Measurements from ENCODE around the gene ETV3L.

ETV3L gene

DNA sequence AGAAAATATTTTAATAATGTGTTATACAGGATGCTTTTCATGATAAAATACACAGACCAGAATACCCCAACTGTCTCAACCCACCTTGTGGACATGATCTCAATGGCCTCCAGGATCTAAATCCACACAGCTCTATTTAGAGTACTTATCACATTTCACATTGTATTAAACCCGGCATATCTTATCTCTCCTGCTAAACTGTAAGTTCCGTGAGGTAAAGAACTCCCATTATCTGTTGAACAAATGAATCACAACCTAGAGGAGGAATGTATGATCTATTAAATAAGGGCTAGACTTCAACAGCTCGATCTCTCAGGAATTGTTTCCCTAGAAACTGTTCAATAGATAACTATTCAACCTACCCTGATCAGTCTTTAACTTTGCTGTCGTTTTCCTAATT is 31.7 kb upstream of the ETV3L start:
- no peak for DNase-seq

GRCh38 chr1:157124855-157125254 is 25.2 kb upstream of the ETV3L start:
- DNase-seq = no peak

DNA sequence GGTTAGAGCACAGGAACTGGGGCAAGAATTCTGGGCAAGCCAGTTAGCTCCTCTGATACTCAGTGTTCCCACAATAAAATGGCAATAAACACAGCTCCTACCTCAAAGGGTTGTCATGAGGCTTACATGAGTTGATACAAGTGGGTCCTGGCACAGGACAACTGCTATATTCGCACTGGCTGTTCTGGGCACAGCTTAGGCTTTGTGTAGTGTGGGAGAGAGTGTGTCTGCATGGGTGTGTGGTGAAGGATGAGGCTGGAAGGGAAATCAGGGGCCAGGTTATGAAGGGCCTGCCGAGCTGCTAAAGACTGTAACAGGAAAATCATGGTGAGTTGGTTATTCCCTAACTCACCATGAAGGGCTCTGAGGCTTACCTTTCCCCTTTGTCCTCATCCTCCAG is 19.8 kb upstream of the ETV3L start:
- DNase-seq = no peak

GRCh38 chr1:157119008-157119407 is 19.4 kb upstream of the ETV3L start:
- no peak for DNase-seq

- DNase-seq = no peak
These were observed 18.0 kb upstream of the ETV3L start for GRCh38 chr1:157117527-157118057.

DNA sequence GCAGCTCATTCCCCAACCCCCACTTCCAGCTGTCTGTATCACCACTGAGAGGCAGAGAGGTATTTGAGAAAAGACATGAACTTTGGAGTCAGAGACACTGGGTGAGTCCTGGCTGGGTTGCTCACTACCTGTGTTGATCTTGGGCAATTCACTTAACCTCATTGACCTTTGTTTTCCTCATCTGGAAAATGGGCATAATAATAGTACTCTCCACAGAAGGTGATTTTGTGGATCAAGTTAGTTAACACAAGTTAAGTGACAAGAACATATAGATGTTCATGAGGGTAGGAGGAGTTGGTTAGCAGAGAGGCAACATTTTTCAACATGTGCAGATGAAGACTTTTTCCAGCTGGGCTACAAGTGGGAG is 17.1 kb upstream of the ETV3L start:
- DNase-seq = no peak

GRCh38 chr1:157115851-157116736 is 16.5 kb upstream of the ETV3L start:
- no peak for DNase-seq

- DNase-seq = no peak
These were observed 15.8 kb upstream of the ETV3L start for GRCh38 chr1:157115429-157115838.

DNA sequence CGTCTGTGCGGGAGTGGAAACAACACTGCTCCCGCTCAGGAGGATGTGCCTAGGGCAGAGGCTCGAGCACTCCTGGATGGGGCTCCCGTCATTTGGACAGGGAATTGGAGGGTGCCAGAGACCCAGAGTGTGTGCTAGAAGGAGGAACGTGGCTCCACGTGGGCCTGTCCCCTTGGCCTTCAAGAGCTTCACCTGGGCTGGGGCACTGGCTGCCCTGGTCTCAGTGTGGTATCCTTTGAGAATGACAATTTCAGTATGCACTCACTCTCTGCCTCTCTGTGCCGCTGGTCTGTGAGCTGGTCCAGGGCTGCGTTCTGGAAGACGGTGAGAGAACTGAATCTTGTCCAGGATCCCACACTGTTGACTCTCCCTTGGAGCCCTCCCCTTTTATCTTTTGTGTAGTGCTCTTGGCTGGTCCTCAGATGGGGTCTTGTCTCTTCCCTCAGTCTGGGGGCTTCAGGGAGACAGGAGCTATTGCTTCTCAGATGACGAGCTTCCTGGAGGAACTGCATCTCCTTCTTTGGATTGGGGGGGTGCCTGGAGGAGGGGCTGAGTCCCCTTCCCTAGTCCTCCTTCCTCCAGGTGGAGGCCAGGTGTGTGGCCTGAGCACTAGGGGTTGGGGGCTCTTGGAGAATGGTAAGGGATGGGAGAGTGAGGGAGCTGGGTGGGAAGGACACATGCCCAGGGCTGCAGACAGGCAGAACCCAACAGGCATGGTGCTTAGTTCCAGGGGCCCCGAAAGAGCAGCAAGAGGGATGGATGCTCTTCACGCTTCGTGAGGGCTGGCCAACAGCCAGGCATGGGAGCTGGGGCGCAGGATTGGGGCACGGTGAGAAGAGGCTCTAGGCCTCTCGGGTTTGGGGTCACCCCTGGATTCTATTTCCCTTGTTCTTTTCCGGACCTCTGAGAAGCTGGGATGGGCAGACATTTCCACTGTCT is 14.8 kb upstream of the ETV3L start:
- no peak for DNase-seq

- no peak for DNase-seq
These were observed 14.0 kb upstream of the ETV3L start for GRCh38 chr1:157113631-157114030.

DNA sequence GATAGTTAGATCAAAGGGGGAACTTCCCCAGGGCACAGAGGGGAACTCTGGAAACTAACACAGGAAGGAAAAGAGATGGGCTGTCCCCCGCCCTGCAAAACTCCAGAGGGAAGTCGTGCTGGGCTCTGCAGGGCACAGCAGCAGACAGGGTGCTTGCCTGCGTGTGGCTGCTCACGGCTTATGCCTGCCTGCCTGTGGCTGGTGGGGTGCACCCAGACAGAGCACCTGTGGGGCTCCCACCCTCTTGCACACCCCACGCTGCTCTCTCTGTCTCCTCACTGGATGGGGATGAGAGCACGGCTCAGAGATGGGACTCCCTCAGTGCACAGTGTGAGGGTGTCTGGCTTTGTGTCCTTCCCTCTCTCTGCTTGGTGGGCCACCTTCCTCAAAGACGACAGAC is 13.5 kb upstream of the ETV3L start:
- DNase-seq = peak; percentile 78 to 84

DNA sequence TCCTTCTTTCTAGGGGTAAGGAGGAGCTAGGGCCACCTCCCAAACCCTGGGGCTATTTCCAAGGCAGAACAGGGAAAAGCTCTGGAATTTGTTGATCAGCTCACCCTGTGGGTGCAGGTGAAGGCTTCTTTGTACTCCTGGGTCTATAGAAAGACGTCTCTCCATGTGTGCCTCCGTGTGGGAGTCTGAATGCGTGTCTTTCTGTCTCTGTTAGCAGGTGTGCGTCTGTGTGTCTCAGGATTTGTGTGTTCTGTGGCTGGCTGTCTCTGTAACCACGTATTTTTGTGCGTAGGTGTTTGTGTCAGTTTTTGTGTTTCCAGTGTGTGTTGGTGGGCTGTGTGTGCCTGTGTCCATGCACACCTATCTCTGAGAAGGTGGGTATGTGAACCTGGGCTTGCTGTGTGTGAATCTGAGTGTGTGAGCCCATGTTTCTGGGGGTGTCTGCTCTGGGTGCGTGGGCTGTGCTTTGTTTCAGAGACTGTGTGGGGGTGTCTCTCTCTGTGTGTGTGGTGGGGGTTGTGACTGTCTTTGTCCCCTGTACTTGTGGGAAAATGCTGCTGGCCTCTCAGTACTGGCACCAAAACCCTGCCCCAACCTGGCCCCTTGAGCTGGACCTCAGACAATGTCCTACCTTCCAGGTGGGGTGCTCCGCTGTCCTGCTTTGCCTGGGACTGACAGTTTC is 12.7 kb upstream of the ETV3L start:
- DNase-seq = no peak

DNA sequence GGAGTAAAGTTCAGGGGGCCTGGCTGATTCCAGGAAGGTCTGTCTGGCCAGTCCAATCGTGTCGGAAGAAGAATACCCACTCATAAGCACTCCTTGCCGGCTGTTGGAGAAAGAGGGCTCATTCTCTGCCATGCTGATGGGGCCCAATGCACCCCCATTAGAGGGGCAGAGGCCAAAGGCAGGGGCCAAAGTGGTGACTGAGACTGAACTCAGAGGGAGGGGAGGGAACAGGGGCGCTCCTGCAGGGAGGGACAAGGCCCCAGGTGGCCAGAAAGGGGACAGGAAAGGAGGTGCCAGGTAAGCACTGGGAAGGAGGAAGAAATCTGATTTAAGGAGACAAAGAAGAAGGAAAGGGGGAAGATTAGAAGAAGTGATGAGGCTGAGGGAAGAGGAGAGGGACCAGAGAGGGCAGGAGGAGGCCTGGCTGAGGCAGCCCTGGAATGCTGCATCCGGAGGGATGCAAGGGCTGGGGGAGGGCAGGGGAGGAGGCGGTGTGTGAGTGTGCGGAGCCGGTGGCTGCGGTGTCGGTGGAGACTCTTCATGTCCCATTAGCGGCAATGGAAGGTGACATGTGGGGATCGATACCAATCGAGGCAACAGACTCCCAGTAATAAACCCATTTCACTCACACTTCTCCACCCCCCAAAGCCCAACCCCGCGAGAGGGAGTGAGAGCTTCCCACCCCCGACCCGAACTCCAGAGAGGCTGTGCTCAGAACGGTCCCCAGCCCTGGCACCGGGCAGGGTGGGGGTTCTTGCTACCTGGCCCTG is 12.0 kb upstream of the ETV3L start:
- DNase-seq = no peak

GRCh38 chr1:157110686-157111085 is 11.1 kb upstream of the ETV3L start:
- no peak for DNase-seq

DNA sequence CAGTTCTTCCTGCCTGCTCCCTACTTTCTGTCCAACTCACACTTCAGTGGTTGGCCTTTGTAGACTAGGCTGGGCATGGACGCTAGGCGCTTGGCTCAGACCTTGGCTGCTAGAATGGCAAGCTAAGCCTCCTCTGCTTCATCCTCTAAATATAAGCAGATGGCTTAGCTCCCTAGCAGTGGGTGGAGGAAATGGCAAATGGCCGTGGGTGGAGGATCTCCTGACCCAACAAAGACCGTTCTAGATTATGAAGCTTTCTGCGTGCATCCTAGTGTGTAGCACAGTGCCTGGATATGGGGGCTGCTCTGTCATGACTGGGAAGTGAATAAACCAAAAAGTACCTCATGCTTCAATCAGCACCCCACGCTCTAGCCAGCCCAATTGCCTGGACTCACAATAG is 10.4 kb upstream of the ETV3L start:
- peak; percentile 84 to 97 for DNase-seq

- DNase-seq = no peak
These were observed 8.8 kb upstream of the ETV3L start for GRCh38 chr1:157108448-157108847.

- no peak for DNase-seq
These were observed 8.1 kb upstream of the ETV3L start for GRCh38 chr1:157107702-157108101.

- DNase-seq = no peak
These were observed 7.2 kb upstream of the ETV3L start for GRCh38 chr1:157106813-157107189.

- DNase-seq = peak; percentile 91 to 99
These were observed 6.6 kb upstream of the ETV3L start for GRCh38 chr1:157105988-157106812.

DNA sequence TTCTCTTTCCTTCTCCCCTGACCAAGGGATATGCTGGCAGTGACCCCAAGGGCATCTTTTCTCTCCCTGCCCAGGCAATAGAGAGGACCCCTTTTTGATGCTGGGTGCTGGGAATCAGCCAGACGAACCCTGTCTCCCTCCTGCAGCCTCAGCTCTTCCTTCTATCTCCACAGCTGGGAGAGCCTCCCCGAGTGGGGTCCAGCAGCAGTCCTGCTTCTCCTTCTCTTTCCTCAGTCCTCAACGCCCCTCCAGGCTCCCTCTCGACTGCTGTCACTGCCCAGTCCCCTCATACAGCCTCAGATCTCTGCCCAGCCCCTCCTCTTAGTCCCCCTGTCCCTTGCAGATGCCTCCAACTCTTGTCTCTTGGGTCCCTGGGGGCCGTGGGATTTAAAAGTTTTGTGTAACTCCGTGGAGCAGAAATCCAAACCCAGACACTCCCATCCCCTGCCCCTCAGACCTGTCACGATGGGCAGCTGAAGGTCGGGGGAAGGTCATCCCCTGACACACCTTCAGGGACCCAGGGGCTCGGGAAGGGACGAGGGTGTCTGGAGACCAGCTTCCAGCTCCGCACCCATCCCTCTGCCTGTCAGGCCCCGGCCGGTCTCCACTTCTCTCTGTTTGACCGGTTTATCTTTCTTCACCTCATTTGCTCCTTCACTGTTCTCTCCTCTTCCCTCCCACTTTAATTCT is 5.8 kb upstream of the ETV3L start:
- DNase-seq = no peak

Data from inflammatory macrophage treated with lipopolysaccharide for 1 hour (primary cell).